Measurements from ENCODE around the gene KCNC3. TPM values are rescaled to one million over a fixed set of nuclear protein-coding genes. Genes with fewer than 3 reads are reported as not detected.
A peak's percentile ranks its signal among the peaks of the same experiment; 100 is the strongest.

KCNC3 gene
- total RNA-seq, 1 experiment from 2014 or later: 5.3 TPM

GRCh38 chr19:50333737-50334617 lies 4.8 kb upstream of the KCNC3 start:
- Mint-ChIP-seq H3K27me3 (ENCODE audit: unreplicated experiment) (peaks cover 55% of the 10 kb centered on the region), H3K36me3 (ENCODE audit: insufficient read depth, unreplicated experiment) (peaks cover 62% of the 10 kb centered on the region), H3K9me3 (ENCODE audit: low read depth, unreplicated experiment) (peaks cover 5% of the 10 kb centered on the region), H3K27ac (ENCODE audit: unreplicated experiment) (peak overlapping the region; percentile 87), H3K4me3 (ENCODE audit: low read depth, unreplicated experiment) (peak overlapping the region; percentile 60), H3K4me1 (ENCODE audit: low read depth, unreplicated experiment) (peaks cover 56% of the 10 kb centered on the region)
- CTCF ChIA-PET: interaction anchor here (0.6 to 1.0 kb wide), 2 partner anchors 23 to 249 kb away, joined by 3 to 4 read pairs; no protein-coding TSS in a partner anchor
- BruUV-seq (replicated peaks): TSS peak; percentile 88
- peak; percentile 90 for DNase-seq
- intact Hi-C loops (cut with micrococcal nuclease; ENCODE audit: unreplicated experiment): no loop called here
- TF ChIP-seq CTCF (IDR thresholded peaks at IDR 0.05; ENCODE audit: unreplicated experiment): no peak

- DNase-seq: peak; percentile 94
- H3K9me3 Mint-ChIP-seq (ENCODE audit: low read depth, unreplicated experiment): peaks cover 5% of the 10 kb centered on the region
Observed at GRCh38 chr19:50333235-50333736, 4.1 kb upstream of the KCNC3 start.

GRCh38 chr19:50332244-50333038 lies 3.3 kb upstream of the KCNC3 start:
- peak; percentile 33 for DNase-seq
- Mint-ChIP-seq H3K27me3 (ENCODE audit: unreplicated experiment) (peaks cover 63% of the 10 kb centered on the region), H3K36me3 (ENCODE audit: insufficient read depth, unreplicated experiment) (peaks cover 67% of the 10 kb centered on the region), H3K27ac (ENCODE audit: unreplicated experiment) (peak overlapping the region; percentile 87), H3K4me1 (ENCODE audit: low read depth, unreplicated experiment) (peaks cover 59% of the 10 kb centered on the region), H3K4me3 (ENCODE audit: low read depth, unreplicated experiment) (peak overlapping the region; percentile 60), H3K9me3 (ENCODE audit: low read depth, unreplicated experiment) (peaks cover 5% of the 10 kb centered on the region)
- no peak for TF ChIP-seq CTCF (IDR thresholded peaks at IDR 0.05; ENCODE audit: unreplicated experiment)
- CTCF ChIA-PET: no interaction called here
- BruUV-seq (replicated peaks): TSS peak; percentile 41
- intact Hi-C loops (cut with micrococcal nuclease; ENCODE audit: unreplicated experiment): no loop called here

More at GRCh38 chr19:50333235-50333736, 4.1 kb upstream of the KCNC3 start:
- no TSS peak for BruUV-seq (replicated peaks)
- H3K27me3 Mint-ChIP-seq (ENCODE audit: unreplicated experiment): peaks cover 57% of the 10 kb centered on the region
- peaks cover 64% of the 10 kb centered on the region for H3K36me3 Mint-ChIP-seq (ENCODE audit: insufficient read depth, unreplicated experiment)
- intact Hi-C loops (cut with micrococcal nuclease; ENCODE audit: unreplicated experiment): no loop called here
- H3K4me3 Mint-ChIP-seq (ENCODE audit: low read depth, unreplicated experiment): peak overlapping the region; percentile 60
- peak overlapping the region; percentile 87 for H3K27ac Mint-ChIP-seq (ENCODE audit: unreplicated experiment)
- CTCF ChIA-PET: interaction anchor here (0.6 to 1.0 kb wide), 2 partner anchors 24 to 250 kb away, joined by 3 to 4 read pairs; no protein-coding TSS in a partner anchor
- H3K4me1 Mint-ChIP-seq (ENCODE audit: low read depth, unreplicated experiment): peaks cover 56% of the 10 kb centered on the region
- no peak for TF ChIP-seq CTCF (IDR thresholded peaks at IDR 0.05; ENCODE audit: unreplicated experiment)

- Mint-ChIP-seq H3K4me1 (ENCODE audit: low read depth, unreplicated experiment) (peaks cover 65% of the 10 kb centered on the region), H3K27ac (ENCODE audit: unreplicated experiment) (no peak overlapping the region), H3K27me3 (ENCODE audit: unreplicated experiment) (peaks cover 63% of the 10 kb centered on the region), H3K4me3 (ENCODE audit: low read depth, unreplicated experiment) (peak overlapping the region; percentile 60), H3K9me3 (ENCODE audit: low read depth, unreplicated experiment) (peaks cover 5% of the 10 kb centered on the region), H3K36me3 (ENCODE audit: insufficient read depth, unreplicated experiment) (peaks cover 70% of the 10 kb centered on the region)
- no peak for DNase-seq
- BruUV-seq (replicated peaks): no TSS peak
- intact Hi-C loops (cut with micrococcal nuclease; ENCODE audit: unreplicated experiment): no loop called here
- no peak for TF ChIP-seq CTCF (IDR thresholded peaks at IDR 0.05; ENCODE audit: unreplicated experiment)
- CTCF ChIA-PET: no interaction called here
Observed at GRCh38 chr19:50331994-50332243, 2.7 kb upstream of the KCNC3 start.
